Measurements from ENCODE around the gene SPPL3. TPM values are rescaled to one million over a fixed set of nuclear protein-coding genes. Genes with fewer than 3 reads are reported as not detected.

Gene SPPL3
- total RNA-seq, 1 donor from 2014 or later = 26.8 TPM

DNA sequence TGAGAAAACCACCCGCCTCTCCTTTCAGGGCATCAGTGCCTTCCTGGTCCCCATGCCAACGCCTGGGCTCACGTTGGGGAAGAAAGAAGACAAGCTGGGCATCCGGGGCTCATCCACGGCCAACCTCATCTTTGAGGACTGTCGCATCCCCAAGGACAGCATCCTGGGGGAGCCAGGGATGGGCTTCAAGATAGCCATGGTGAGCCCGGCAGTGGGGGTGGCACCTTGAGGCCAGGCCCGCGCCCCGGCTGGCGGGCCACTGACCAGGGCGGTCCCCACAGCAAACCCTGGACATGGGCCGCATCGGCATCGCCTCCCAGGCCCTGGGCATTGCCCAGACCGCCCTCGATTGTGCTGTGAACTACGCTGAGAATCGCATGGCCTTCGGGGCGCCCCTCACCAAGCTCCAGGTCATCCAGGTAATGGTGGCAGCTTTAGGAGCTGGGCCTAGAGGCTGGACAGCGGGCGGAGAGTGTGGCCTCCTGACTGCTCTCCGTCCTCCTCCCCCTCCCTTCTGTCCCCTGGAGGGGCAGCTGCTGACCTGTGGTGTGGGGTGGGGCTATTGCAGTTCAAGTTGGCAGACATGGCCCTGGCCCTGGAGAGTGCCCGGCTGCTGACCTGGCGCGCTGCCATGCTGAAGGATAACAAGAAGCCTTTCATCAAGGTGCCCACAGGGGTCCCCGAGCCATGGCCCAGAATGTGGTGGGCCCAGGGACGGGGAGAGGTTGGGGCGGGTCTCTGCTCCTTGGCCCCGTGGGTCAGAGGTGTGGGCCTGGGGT is 165.7 kb downstream of the SPPL3 start:
- intact Hi-C loops (cut with micrococcal nuclease) = no loop called here
- TF ChIP-seq, protein P1, sequence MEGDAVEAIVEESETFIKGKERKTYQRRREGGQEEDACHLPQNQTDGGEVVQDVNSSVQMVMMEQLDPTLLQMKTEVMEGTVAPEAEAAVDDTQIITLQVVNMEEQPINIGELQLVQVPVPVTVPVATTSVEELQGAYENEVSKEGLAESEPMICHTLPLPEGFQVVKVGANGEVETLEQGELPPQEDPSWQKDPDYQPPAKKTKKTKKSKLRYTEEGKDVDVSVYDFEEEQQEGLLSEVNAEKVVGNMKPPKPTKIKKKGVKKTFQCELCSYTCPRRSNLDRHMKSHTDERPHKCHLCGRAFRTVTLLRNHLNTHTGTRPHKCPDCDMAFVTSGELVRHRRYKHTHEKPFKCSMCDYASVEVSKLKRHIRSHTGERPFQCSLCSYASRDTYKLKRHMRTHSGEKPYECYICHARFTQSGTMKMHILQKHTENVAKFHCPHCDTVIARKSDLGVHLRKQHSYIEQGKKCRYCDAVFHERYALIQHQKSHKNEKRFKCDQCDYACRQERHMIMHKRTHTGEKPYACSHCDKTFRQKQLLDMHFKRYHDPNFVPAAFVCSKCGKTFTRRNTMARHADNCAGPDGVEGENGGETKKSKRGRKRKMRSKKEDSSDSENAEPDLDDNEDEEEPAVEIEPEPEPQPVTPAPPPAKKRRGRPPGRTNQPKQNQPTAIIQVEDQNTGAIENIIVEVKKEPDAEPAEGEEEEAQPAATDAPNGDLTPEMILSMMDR (IDR thresholded peaks at IDR 0.05; ENCODE audit: borderline replicate concordance) = no peak
- H3K27ac ChIP-seq (replicated peaks) = no peak overlapping the region
- H3K27me3 ChIP-seq (ENCODE audit: low read depth) = no peaks in the 10 kb centered on the region
- peaks cover 26% of the 10 kb centered on the region for H3K36me3 ChIP-seq
- no peaks in the 10 kb centered on the region for H3K9me3 ChIP-seq (replicated peaks)
- DNase-seq = no peak
- H3K4me3 ChIP-seq = no peak overlapping the region
- no peaks in the 10 kb centered on the region for H3K4me1 ChIP-seq

DNA sequence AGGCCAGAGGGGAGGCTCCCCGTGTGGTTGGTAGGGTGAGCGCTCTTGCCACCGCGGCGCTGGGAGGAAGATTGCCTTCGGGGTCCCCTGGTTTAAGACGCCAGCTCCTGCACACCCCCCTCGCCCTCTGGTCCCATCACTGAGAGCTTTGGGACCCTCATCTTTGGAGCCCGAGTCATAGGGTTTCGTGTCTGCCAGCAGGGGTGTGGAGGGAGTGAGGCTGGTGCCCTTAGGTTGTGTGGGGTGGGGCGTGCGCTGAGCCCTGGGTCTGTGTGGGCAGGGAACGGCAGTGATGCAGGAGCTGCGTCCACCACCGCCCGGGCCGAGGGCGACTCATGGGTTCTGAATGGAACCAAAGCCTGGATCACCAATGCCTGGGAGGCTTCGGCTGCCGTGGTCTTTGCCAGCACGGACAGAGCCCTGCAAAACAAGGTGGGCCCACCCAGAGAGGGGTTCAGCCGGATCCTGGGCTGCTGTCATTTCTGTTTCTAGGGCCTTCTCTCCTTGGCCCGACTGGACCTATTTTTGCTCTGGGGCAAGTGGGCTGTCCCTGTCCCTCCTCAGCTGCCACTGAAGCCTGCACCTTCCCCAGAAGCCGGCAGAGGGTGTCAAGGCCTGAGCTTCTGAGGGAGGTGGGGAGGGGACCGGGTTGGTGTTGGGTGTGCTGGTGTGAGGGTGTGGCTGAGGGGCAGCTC is 166.5 kb downstream of the SPPL3 start:
- TF ChIP-seq, protein P1 (IDR thresholded peaks at IDR 0.05; ENCODE audit: borderline replicate concordance) = peak; percentile 15

DNA sequence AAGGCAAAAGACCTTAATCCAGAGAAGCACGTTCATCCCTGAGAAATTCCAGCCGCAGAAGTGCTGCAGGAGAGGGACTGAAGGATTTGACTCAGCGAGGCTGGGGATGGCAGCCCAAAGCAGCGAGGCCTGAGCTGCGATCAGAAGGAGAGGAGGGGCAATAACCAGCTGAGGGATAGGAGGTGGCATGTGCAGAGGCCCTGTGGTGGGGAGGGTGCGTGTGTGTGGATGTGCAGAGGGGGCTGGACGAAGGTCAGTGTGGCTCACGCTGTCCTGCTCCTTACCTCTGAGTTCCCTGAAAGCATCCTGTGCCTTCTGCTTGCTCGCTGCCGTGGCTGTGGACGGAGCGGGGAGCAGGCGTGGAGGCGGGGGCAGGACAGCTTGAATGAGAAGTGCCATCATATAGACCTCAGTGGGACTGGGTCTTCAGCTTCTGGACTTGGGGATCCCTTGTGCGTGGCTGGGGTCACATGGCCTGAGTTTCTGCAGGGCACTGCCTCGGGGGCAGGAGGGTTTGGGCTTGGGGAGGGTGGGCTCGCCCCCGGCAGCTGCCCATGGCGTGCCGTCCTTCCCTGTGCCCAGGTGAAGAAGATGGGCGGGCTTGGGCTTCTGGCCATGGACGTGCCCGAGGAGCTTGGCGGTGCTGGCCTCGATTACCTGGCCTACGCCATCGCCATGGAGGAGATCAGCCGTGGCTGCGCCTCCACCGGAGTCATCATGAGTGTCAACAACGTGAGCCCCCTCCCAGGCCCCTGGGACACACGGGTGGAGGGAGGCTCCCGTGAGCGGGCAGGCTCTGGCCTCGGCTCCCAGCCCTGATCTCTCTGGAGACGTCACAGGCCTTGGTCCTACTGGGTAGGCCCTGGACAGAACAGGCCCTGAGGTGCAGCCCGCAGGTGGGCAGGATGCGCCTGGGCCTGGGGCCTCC is 167.5 kb downstream of the SPPL3 start:
- DNase-seq = no peak
- H3K36me3 ChIP-seq = peaks cover 26% of the 10 kb centered on the region
- intact Hi-C loops (cut with micrococcal nuclease) = loop anchor here (2.0 kb wide), 1 partner anchor 66 kb away; no protein-coding TSS in a partner anchor
- H3K27ac ChIP-seq (replicated peaks) = no peak overlapping the region
- H3K4me3 ChIP-seq = no peak overlapping the region
- no peaks in the 10 kb centered on the region for H3K4me1 ChIP-seq
- no peaks in the 10 kb centered on the region for H3K9me3 ChIP-seq (replicated peaks)
- TF ChIP-seq, protein P1 (IDR thresholded peaks at IDR 0.05; ENCODE audit: borderline replicate concordance) = no peak
- no peaks in the 10 kb centered on the region for H3K27me3 ChIP-seq (ENCODE audit: low read depth)

More for the DNA sequence above, 166.5 kb downstream of the SPPL3 start:
- H3K4me3 ChIP-seq = no peak overlapping the region
- no peaks in the 10 kb centered on the region for H3K27me3 ChIP-seq (ENCODE audit: low read depth)
- intact Hi-C loops (cut with micrococcal nuclease) = loop anchor here (2.0 kb wide), 1 partner anchor 65 kb away; no protein-coding TSS in a partner anchor
- H3K4me1 ChIP-seq = no peaks in the 10 kb centered on the region
- H3K27ac ChIP-seq (replicated peaks) = no peak overlapping the region
- H3K9me3 ChIP-seq (replicated peaks) = no peaks in the 10 kb centered on the region
- peaks cover 26% of the 10 kb centered on the region for H3K36me3 ChIP-seq
- DNase-seq = no peak

DNA sequence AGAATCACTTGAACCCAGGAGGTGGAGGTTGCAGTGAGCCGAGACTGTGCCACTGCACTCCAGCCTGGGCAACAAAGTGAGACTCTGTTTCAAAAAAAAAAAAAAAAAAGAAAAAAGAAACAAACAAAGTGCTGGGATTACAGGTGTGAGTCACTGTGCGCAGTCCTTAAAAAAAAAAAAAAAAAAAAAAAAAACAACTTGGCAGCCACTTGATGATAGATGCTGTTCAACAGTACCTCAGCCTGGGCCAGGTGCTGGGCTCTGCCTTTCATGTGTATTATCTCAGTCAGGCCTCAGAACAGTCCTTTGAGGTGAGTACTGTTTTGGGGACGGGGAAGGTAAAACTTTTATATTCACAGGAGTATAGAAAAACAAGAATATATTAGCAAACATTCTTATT is 169.0 kb downstream of the SPPL3 start:
- Histone ChIP-seq H3K4me3 (no peak overlapping the region), H3K4me1 (no peaks in the 10 kb centered on the region), H3K9me3 (replicated peaks) (no peaks in the 10 kb centered on the region), H3K36me3 (peaks cover 37% of the 10 kb centered on the region), H3K27ac (replicated peaks) (no peak overlapping the region), H3K27me3 (ENCODE audit: low read depth) (no peaks in the 10 kb centered on the region)
- TF ChIP-seq, protein P1 (IDR thresholded peaks at IDR 0.05; ENCODE audit: borderline replicate concordance) = no peak
- no peak for DNase-seq
- intact Hi-C loops (cut with micrococcal nuclease) = no loop called here

DNA sequence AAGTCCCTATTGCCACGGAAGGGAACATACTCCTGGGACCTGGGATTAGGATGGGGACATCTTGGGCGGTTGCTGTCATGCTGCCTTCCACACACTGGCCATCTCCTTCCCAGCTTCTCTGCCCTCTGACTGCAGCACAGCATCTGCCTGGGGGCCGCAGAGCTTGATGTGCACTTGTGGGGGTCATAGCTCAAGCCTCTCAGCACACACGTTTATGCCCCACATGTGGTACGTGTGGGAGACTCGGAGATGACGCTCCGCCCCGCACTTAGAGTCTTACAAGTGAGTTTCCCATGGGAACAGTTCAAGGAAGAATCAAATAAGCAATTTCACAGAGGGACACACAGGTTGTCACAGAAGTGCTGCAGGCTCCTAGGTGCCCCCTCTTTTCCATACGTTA is 169.9 kb downstream of the SPPL3 start:
- TF ChIP-seq, protein P1 (IDR thresholded peaks at IDR 0.05; ENCODE audit: borderline replicate concordance) = no peak
- intact Hi-C loops (cut with micrococcal nuclease) = no loop called here
- H3K9me3 ChIP-seq (replicated peaks) = no peaks in the 10 kb centered on the region

More for the DNA sequence above, 169.9 kb downstream of the SPPL3 start:
- Histone ChIP-seq H3K36me3 (peaks cover 39% of the 10 kb centered on the region), H3K4me3 (no peak overlapping the region), H3K4me1 (no peaks in the 10 kb centered on the region), H3K27me3 (ENCODE audit: low read depth) (no peaks in the 10 kb centered on the region), H3K27ac (replicated peaks) (no peak overlapping the region)
- DNase-seq = no peak

Data from left ventricle myocardium inferior (tissue), 1 donor.